Choroid plexus epithelial cell (primary cell): ENCODE measurements around the gene PPP2R1B.
"Not testable (repeated sequence)": the region's sequence is repeated elsewhere in the genome, so short reads cannot be mapped to it uniquely, and the experiment has no call there.

Source experiments
- DNase-seq: peaks from one replicate; pipeline ENCODE4 v3.0.0-alpha.2; 2010; ENCODE audit warnings: low read depth
- H3K4me3 ChIP-seq: 2 replicates; pipeline ENCODE4 v1.5.1; 2011; ENCODE audit warnings: low read depth, mild to moderate bottlenecking, control low read depth, low read length, moderate library complexity
- CTCF ChIP-seq: conservative IDR thresholded peaks from 2 replicates; pipeline ENCODE4 v1.5.1; 2011; ENCODE audit warnings: low read depth, mild to moderate bottlenecking, control low read depth, inconsistent platforms, low read length, moderate library complexity

The PPP2R1B gene

DNA sequence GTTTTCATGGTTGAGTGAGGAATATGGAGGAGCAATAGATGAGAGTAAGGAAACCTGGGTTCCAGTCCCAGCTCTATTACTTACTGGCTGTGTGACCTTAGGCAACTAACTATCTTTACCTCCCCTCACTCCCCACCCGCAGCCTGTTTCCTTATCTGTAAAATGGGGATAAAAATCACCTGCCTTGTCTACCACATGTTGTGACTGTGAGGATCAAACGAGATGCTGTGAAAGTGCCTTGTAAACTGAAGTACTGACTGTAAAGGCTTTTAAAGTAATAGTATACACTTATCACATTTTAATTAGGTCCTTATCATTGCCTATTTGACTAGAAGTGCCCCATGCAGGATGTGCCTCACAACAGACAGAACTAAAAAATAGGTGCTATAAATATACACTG, 18.9 kb upstream of the PPP2R1B start:
- no peak for DNase-seq
- no peak overlapping the region for H3K4me3 ChIP-seq
- TF ChIP-seq CTCF: no peak

- H3K4me3 ChIP-seq, DNase-seq: not testable (repeated sequence)
These were observed 18.1 kb upstream of the PPP2R1B start for GRCh38 chr11:111784311-111784710.

DNA sequence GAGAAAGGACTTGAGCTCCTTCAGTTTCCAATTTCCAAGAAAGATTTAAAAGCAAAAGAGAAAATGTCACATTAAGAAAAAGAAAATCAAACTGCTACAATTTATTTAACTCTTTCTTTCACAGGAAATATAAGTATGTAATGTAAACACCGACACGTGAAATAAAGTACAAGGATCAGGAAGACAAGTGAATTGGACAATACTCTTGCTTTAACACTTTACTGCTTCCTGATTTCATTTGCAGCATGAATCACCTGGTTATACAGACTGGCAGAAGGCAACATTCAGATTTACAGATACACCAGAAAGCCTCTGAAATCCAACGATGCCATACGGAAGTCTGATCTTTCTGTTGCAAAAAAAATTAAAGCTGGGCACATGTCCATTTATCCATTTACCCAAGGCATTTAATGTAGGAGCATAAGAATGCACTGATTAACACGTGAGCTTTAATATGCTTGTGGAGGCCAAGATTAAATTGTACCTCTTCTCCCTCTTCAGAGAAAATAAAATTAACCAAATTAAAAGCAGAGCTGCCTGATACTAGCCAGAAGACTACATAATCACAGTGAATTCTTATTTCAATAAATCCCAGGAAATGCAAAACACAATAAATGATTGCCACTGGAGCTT, 16.0 kb upstream of the PPP2R1B start:
- TF ChIP-seq CTCF: no peak
- no peak for DNase-seq
- H3K4me3 ChIP-seq: no peak overlapping the region

- no peak overlapping the region for H3K4me3 ChIP-seq
- no peak for DNase-seq
- TF ChIP-seq CTCF: no peak
These were observed 12.9 kb upstream of the PPP2R1B start for GRCh38 chr11:111779118-111779517.

- TF ChIP-seq CTCF: no peak
- no peak overlapping the region for H3K4me3 ChIP-seq
- DNase-seq: no peak
These were observed 11.9 kb upstream of the PPP2R1B start for GRCh38 chr11:111778047-111778558.

DNA sequence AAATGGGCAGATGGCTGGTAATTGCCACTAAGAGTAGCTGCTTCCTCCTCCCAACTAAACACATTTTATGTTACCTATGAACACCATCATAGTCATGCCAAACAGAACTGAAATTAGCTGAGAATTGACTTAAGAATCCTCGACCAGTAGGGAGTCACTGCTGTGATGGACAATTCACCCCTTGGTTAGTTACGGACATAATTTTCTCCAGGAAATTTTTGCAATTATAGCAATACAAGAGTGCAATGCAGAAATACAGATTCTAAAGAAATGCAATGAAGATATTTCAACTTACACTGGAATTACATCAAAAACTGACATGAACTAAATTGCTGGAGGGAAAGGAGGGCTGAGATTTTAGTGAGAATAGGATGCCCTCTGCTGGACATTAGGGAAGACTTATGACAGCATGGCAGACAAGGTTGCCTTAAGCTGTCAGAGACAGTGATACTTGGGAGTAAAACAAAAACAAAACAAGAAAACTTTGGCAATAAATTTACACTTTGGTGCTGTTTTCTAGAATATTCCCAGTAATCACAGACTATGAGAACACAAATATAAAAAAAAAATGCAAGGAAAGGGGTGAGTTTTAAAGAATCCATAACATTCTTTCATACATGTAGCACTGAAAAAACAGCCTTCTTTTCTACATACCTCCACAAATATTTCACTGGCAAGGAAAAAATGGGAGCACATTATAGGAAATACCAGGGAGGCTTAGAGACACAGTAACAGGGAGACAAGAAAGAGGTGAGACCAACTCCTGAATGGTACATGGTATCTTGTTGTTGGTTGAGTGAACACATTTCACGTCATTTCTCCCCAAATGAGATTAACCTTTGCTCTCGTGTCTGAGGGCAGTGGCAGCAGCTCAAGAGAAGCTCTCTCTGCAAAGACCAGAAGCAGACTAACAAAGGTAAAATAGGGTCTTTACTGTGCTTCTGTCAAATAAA, 11.2 kb upstream of the PPP2R1B start:
- TF ChIP-seq CTCF: peak; percentile 83
- no peak overlapping the region for H3K4me3 ChIP-seq
- DNase-seq: peak; percentile 93

DNA sequence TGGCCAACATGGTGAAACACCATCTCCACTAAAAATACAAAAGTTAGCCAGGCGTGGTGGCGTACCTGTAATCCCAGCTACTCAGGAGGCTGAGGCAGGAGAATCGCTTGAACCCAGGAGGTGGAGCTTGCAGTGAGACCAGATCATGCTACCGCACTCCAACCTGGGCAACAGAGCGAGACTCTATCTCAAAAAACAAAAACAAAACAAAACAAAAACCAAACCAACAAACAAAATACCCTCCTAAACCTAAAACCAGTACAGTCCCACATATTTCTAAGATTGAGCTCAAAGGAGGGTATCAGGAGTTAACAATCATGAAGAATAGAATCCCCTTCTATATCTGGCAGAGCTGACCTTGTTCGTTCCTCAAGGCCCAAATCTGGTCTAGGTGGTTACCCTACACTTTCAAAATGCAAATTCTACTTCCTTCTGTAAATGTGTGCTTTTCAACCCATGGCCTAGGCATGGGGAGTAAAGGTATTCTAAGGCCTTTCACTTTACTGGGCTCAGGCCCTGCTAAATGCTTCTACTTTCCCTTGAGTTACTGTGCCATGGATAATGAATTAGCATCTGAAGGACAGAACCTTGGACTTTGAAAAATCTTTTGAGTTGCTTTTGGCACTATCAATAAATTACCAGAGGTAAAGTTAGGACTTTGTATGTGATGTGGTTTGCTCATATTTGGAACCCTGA, 10.4 kb upstream of the PPP2R1B start:
- no peak overlapping the region for H3K4me3 ChIP-seq
- TF ChIP-seq CTCF: no peak
- DNase-seq: no peak
